ENCODE measurements around the gene LCN2.

Gene LCN2

GRCh38 chr9:128149001-128149701 is at the start of gene LCN2:
LCN2 (plus strand) TSS chr9:128149453; CDS start chr9:128149526, 73 bp downstream.
- H3K9me3 ChIP-seq: no peaks in the 10 kb centered on the region
- H3K4me1 ChIP-seq: no peaks in the 10 kb centered on the region
- no peaks in the 10 kb centered on the region for H3K27me3 ChIP-seq (ENCODE audit: low read depth)
- no peaks in the 10 kb centered on the region for H3K36me3 ChIP-seq (replicated peaks)
- no peak for DNase-seq (ENCODE audit: low spot score in 2 of 2)
- H3K4me3 ChIP-seq: no peak within 1 kb of the TSS
- in situ Hi-C loops (cut with MboI; ENCODE audit: low sequenced_read_pairs): no loop called here

- Histone ChIP-seq H3K27me3 (ENCODE audit: low read depth) (no peaks in the 10 kb centered on the region), H3K9me3 (no peaks in the 10 kb centered on the region), H3K4me1 (peaks cover 12% of the 10 kb centered on the region), H3K4me3 (no peak overlapping the region), H3K36me3 (replicated peaks) (peaks cover 37% of the 10 kb centered on the region)
- DNase-seq (ENCODE audit: low spot score in 2 of 2): no peak
- in situ Hi-C loops (cut with MboI; ENCODE audit: low sequenced_read_pairs): no loop called here
These were observed 49.2 kb upstream of the LCN2 start for GRCh38 chr9:128099932-128100491.

GRCh38 chr9:128100581-128100980 is 48.7 kb upstream of the LCN2 start:
- H3K4me3 ChIP-seq: no peak overlapping the region
- H3K36me3 ChIP-seq (replicated peaks): peaks cover 40% of the 10 kb centered on the region
- H3K4me1 ChIP-seq: peaks cover 12% of the 10 kb centered on the region

GRCh38 chr9:128101231-128101661 is 48.0 kb upstream of the LCN2 start:
- Histone ChIP-seq H3K4me1 (peaks cover 12% of the 10 kb centered on the region), H3K36me3 (replicated peaks) (peaks cover 47% of the 10 kb centered on the region), H3K9me3 (no peaks in the 10 kb centered on the region), H3K27me3 (ENCODE audit: low read depth) (no peaks in the 10 kb centered on the region), H3K4me3 (no peak overlapping the region)
- no peak for DNase-seq (ENCODE audit: low spot score in 2 of 2)
- in situ Hi-C loops (cut with MboI; ENCODE audit: low sequenced_read_pairs): no loop called here

More at GRCh38 chr9:128100581-128100980, 48.7 kb upstream of the LCN2 start:
- Histone ChIP-seq H3K9me3 (no peaks in the 10 kb centered on the region), H3K27me3 (ENCODE audit: low read depth) (no peaks in the 10 kb centered on the region)
- in situ Hi-C loops (cut with MboI; ENCODE audit: low sequenced_read_pairs): no loop called here
- no peak for DNase-seq (ENCODE audit: low spot score in 2 of 2)

GRCh38 chr9:128101690-128102089 is 47.6 kb upstream of the LCN2 start:
- Histone ChIP-seq H3K9me3 (no peaks in the 10 kb centered on the region), H3K27me3 (ENCODE audit: low read depth) (no peaks in the 10 kb centered on the region), H3K4me1 (peaks cover 12% of the 10 kb centered on the region), H3K4me3 (no peak overlapping the region), H3K36me3 (replicated peaks) (peaks cover 52% of the 10 kb centered on the region)
- no peak for DNase-seq (ENCODE audit: low spot score in 2 of 2)
- in situ Hi-C loops (cut with MboI; ENCODE audit: low sequenced_read_pairs): no loop called here

- H3K4me1 ChIP-seq: peaks cover 12% of the 10 kb centered on the region
- DNase-seq (ENCODE audit: low spot score in 2 of 2): no peak
- in situ Hi-C loops (cut with MboI; ENCODE audit: low sequenced_read_pairs): no loop called here
- H3K36me3 ChIP-seq (replicated peaks): peaks cover 57% of the 10 kb centered on the region
- no peaks in the 10 kb centered on the region for H3K27me3 ChIP-seq (ENCODE audit: low read depth)
- no peaks in the 10 kb centered on the region for H3K9me3 ChIP-seq
- H3K4me3 ChIP-seq: no peak overlapping the region
These were observed 47.1 kb upstream of the LCN2 start for GRCh38 chr9:128102196-128102595.

- H3K36me3 ChIP-seq (replicated peaks): peaks cover 65% of the 10 kb centered on the region
- in situ Hi-C loops (cut with MboI; ENCODE audit: low sequenced_read_pairs): no loop called here
- H3K4me3 ChIP-seq: no peak overlapping the region
- DNase-seq (ENCODE audit: low spot score in 2 of 2): no peak
- no peaks in the 10 kb centered on the region for H3K9me3 ChIP-seq
- H3K27me3 ChIP-seq (ENCODE audit: low read depth): no peaks in the 10 kb centered on the region
- H3K4me1 ChIP-seq: peaks cover 6% of the 10 kb centered on the region
These were observed 46.2 kb upstream of the LCN2 start for GRCh38 chr9:128102861-128103588.

- Histone ChIP-seq H3K4me1 (peaks cover 6% of the 10 kb centered on the region), H3K36me3 (replicated peaks) (peaks cover 68% of the 10 kb centered on the region), H3K4me3 (no peak overlapping the region), H3K9me3 (no peaks in the 10 kb centered on the region), H3K27me3 (ENCODE audit: low read depth) (no peaks in the 10 kb centered on the region)
- in situ Hi-C loops (cut with MboI; ENCODE audit: low sequenced_read_pairs): no loop called here
- no peak for DNase-seq (ENCODE audit: low spot score in 2 of 2)
These were observed 45.7 kb upstream of the LCN2 start for GRCh38 chr9:128103589-128103962.

GRCh38 chr9:128104171-128104618 is 45.1 kb upstream of the LCN2 start:
- no peak for DNase-seq (ENCODE audit: low spot score in 2 of 2)
- H3K4me1 ChIP-seq: peaks cover 1% of the 10 kb centered on the region; the same call in 1 of the 2 replicates
- H3K27me3 ChIP-seq (ENCODE audit: low read depth): no peaks in the 10 kb centered on the region
- H3K4me3 ChIP-seq: no peak overlapping the region
- H3K9me3 ChIP-seq: no peaks in the 10 kb centered on the region
- in situ Hi-C loops (cut with MboI; ENCODE audit: low sequenced_read_pairs): no loop called here
- peaks cover 68% of the 10 kb centered on the region for H3K36me3 ChIP-seq (replicated peaks)

- in situ Hi-C loops (cut with MboI; ENCODE audit: low sequenced_read_pairs): no loop called here
- no peaks in the 10 kb centered on the region for H3K27me3 ChIP-seq (ENCODE audit: low read depth)
- DNase-seq (ENCODE audit: low spot score in 2 of 2): peak in 1 of 2 experiments; percentile 6
- no peaks in the 10 kb centered on the region for H3K4me1 ChIP-seq
- H3K36me3 ChIP-seq (replicated peaks): peaks cover 68% of the 10 kb centered on the region
- H3K9me3 ChIP-seq: no peaks in the 10 kb centered on the region
- no peak overlapping the region for H3K4me3 ChIP-seq
These were observed 43.6 kb upstream of the LCN2 start for GRCh38 chr9:128105538-128106175.

- in situ Hi-C loops (cut with MboI; ENCODE audit: low sequenced_read_pairs): no loop called here
- no peaks in the 10 kb centered on the region for H3K9me3 ChIP-seq
- no peaks in the 10 kb centered on the region for H3K27me3 ChIP-seq (ENCODE audit: low read depth)
- peaks cover 61% of the 10 kb centered on the region for H3K36me3 ChIP-seq (replicated peaks)
- no peak for DNase-seq (ENCODE audit: low spot score in 2 of 2)
- H3K4me1 ChIP-seq: no peaks in the 10 kb centered on the region
- no peak overlapping the region for H3K4me3 ChIP-seq
These were observed 42.9 kb upstream of the LCN2 start for GRCh38 chr9:128106181-128106939.

- Histone ChIP-seq H3K27me3 (ENCODE audit: low read depth) (no peaks in the 10 kb centered on the region), H3K36me3 (replicated peaks) (peaks cover 55% of the 10 kb centered on the region), H3K4me1 (no peaks in the 10 kb centered on the region), H3K4me3 (no peak overlapping the region), H3K9me3 (no peaks in the 10 kb centered on the region)
- peak in 1 of 2 experiments; percentile 5 for DNase-seq (ENCODE audit: low spot score in 2 of 2)
- in situ Hi-C loops (cut with MboI; ENCODE audit: low sequenced_read_pairs): no loop called here
These were observed 42.2 kb upstream of the LCN2 start for GRCh38 chr9:128106940-128107467.
